NAMALWA (cell line): ENCODE data around the gene TRAPPC3L.
"Not testable (repeated sequence)": the region's sequence is repeated elsewhere in the genome, so short reads cannot be mapped to it uniquely, and the experiment has no call there.

Experiments
- DNase-seq: peaks from one replicate; pipeline ENCODE4 v3.0.0-alpha.2; 2015; ENCODE audit warnings: low spot score

Gene TRAPPC3L

DNA sequence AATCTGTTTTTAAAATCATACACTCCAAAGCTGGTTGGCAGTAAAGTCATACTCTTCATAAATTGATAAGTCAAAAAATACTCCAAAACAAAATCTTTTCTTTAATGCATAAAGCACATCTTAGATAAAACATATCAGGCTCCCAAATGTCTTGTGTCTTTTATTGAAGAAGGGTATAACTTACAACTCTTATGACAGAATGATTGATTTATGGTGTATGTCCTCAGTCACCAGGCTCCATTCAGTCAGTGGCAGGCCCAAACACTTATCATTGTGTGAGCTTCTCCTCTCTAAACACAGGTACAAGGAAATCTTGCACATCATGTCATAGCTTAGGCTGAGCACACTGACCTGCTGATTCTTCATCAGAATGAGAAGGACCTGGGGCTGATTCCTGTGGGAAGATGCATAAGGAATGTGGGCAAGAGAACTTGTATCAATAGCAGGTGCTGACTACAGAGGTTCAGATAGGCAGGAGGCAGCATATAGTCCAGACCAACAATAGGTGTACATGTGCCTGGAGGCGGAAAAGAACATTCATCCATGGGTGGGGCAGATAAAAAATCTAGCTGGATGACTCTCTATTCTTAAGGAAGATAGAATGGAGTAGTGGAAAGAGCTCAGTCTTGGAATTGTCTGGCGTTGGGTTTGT lies 32.1 kb downstream of the TRAPPC3L start:
- no peak for DNase-seq

DNA sequence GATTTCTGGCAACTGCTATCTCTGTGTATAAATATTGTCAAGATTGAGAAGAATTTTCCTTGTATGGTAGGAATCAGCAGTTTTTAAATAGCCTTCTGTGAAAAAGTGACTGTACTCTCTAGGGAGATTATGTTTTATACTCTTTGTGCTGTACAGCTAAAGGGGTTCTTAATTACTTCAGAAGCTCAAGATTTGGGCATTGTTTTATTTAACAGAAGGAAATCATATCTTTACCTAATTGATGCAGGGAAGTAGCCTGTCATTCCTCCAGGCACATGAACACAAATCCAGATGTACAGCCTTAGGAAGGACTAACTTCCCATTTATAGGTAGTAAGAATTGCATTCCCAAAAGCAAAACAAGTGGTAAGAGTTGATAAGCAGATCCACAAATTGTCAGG lies 32.8 kb downstream of the TRAPPC3L start:
- DNase-seq, result no peak

DNA sequence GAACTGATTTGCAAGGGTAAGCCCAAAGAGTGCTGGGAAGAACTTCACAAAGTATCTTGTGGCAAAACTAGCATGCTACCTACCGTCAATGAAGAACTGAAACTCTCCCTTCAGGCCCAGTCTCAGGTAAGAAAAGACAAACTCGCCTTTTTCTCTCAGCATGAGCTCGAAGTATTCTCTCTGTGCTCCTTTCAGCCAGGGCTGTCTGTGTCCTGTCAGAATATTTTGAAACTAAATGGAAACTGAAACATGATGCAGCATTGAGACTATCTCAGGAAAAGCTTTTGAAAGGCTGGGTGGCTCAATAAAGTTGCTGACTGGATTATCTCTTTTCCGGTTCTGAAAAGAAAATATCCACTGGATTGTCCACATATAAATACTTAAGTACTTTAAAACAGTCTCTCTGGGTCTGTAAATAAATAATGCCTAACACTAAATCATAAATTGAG lies 33.3 kb downstream of the TRAPPC3L start:
- DNase-seq, result no peak

DNA sequence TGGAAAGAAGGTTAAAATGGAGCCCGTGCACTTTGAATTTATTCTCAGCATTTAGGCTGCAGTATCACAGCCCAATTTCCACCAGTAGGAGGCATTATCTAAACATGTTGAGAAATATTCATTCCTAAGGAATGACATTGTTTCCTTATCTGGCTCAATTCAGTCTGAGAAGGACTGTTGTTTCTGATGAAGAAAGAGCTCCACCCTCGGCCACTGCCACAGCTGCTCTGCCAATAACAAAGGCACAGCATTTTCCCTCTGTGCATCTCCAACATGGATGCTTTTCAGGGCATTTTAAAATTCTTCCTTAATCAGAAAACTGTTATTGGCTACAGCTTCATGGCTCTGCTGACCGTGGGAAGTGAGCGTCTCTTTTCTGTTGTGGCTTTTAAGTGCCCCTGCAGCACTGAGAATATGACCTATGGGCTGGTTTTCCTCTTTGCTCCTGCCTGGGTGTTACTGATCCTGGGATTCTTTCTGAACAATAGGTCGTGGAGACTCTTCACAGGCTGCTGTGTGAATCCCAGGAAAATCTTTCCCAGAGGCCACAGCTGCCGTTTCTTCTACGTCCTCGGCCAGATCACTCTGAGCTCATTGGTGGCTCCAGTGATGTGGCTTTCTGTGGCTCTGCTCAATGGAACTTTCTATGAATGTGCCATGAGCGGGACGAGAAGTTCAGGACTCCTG lies 33.9 kb downstream of the TRAPPC3L start, which contains the start of gene CALHM5:
TSS of gene CALHM5 (plus strand) at position 216 of the 687 bp plus-strand sequence. CDS start at position 274, 58 bp downstream.
- no peak for DNase-seq

DNA sequence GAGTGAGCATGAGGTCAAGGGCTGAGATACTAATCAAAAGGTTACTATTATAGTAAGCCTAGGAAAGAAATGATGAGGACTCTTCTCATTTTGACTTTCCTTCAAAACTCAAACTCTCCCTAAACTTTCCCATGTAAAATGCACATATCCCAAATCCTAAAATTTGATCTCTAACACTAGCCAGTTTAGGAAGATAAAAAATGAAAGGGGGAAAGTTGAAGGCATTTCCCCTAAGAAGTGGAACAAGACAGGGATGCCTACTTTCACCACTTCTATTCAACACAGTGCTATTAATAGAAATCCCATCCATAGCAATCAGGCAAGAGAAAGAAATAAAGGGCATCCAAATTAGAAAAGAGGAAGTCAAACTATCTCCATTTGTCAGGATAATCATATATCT lies 37.0 kb downstream of the TRAPPC3L start:
- DNase-seq, result no peak

DNA sequence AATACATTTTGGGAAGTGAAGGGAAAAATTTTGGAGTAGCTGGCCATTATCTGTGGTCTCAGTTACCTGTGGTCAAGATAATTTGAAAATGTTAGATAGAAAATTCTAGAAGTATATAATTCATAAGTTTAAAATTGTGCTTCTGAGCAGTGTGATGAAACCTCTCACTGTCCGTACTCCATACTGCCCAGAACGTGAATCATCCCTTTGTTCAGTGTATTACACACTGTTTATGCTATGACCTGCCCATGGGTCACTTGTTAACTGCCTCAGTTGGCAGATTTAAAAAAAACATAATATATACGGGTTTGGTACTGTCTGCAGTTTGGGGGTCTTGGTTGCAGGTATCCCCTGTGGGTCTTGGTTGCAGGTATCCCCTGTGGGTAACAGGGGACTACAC lies 38.2 kb downstream of the TRAPPC3L start:
- no peak for DNase-seq

DNA sequence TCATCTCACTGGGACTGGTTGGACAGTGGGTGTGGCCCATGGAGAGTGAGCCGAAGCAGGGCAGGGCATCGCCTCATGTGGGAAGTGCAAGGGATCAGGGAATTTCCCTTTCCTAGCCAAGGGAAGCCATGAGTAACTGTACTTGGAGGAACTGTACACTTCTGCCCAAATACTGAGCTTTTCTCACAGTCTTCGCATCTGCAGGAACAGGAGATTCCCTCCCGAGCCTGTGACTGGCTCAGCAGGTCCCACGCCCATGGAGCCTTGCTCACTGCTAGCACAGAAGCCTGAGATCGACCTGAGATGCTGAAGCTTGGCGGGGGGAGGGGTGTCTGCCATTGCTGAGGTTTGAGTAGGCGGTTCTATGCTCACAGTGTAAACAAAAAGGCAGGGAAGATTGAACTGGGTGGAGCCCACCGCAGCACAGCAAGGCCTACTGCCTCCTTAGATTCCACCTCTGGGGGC lies 44.5 kb downstream of the TRAPPC3L start:
- DNase-seq, result no peak

DNA sequence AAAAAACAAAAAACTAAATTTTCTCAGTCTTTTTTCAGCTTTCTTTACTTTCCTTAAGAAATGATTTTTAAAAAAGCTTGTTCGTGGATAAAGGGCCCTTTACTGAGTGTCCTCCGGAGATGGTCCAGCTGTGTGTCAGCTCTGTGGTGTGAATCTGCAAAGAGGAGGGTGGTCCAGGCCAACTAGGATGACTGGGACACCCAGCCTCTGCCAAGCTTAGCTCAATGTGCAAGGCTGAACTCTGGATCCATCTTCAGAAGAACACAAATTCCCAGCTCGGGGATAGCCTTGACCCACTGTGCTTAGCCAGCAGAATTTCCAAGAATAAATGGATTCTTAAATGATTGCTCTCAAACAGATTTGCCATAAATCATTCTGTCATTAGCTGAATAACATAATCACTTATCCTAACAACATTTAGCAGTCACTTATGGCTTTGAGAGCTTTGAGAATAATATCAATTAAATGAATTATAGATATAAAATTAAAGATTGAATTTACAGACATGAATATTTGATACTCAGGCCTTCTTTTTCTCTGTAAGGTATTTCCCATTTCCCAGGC lies 48.3 kb downstream of the TRAPPC3L start:
- DNase-seq, result no peak

DNA sequence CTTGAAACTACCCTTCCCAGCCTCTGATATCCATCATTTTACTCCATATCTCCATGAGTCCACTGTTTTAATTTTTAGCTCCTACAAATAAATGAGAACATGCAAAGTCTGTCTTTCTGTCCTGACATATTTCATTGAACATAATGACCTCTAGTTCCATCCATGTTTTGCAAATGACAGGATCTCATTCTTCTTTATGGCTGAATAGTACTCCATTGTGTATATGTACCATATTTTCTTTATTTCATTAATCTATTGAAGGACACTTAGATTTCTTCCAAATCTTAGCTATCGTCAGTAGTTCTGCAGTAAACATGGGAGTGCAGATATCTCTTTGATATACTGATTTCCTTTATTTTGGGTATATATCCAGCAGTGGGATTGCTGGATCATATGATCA lies 50.3 kb downstream of the TRAPPC3L start:
- not testable (repeated sequence) for DNase-seq

DNA sequence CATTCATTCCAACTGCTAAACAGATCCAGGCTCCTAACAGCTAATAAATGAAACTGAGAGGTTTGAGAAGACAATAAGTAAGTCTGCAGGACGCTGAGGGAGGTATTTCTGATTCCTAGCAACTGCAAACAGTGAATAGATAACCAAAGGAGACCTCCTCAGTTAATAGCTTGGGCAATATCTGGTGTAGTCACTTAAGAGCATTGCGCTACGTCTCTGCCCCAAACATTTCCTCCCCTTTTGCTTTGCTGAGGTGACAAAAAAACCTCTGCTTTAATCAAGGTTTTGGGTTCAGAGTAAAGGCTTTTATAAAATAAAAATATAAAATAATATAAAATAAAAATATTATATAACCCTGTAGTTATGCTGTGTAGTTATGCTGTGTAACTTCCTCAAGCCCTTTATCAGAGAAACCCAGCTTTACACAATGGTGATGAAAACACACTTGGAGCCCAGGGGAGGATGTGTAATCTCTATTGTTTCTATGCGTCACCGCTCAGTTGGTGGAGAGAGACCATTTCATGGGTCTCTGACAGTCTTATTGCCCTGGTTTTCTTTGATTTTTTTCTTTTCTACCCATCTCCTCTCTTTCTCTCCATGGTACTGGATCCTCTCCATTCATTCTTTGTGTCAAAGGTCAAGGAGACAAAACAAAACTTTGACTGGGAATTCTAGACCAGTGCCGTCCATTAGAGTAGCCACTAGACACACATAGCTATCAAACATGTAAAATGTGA lies 53.0 kb downstream of the TRAPPC3L start:
- DNase-seq, result no peak

DNA sequence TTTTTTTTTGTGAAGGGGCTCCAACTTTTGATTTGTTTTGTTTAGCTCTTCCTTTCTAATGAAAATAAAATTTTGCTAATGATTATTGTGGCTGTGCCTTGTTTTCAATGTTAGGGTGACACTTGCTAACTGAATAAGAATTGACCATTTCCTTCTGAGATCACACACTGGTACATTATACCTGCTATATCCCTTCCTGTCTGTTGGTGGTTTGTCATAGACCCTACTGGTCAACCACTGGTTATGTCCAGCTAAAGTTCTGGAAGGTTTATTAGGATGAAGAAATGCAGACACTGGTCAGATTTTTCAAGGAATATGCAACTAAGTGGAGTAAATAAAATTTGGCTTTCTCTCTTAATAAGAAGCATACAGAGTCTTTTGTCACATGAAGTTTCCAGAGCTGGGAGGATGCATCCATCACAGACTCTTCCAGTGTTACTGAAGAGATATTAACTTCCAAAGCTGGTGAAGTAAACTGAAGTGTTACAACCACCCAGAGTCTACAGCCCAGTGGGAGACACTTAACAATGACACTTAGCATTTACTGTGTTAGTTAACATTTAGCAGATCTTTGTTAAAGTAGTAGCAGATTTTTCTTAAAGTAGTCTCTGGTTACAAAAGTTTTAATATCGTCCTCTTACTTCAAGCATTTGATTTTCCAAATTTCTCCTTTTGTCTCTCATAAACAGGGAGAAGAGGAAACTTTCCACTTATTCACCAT lies 53.7 kb downstream of the TRAPPC3L start:
- DNase-seq, result no peak

DNA sequence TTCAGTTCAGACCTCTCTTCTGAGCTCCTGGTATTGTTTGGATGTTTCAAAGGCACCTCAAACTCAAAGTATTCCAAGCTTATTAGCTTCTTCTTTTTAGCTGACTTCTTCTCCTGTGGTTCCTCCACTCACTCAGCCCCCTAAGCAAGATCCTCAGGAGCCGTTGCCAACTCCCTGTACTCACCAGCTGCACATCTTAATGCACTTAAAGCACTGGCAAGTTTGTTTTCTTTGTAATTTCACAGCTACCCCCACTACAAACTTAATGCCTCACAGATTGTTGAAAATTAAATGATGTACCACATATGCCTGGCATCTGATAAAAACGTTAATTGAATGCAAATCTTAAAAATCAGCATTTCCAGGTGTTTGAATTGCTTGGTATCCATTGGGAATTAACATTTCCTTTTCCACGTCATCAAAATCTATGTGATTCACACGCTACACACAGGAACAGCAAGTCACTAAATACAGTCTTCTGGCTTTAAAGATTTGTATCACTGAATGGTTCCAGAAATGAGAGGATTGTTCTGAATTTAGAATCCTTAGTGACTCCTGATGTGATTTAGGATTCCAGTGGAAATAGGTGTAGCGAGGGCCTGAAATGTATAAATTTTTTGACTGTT lies 59.8 kb downstream of the TRAPPC3L start:
- DNase-seq, result no peak

DNA sequence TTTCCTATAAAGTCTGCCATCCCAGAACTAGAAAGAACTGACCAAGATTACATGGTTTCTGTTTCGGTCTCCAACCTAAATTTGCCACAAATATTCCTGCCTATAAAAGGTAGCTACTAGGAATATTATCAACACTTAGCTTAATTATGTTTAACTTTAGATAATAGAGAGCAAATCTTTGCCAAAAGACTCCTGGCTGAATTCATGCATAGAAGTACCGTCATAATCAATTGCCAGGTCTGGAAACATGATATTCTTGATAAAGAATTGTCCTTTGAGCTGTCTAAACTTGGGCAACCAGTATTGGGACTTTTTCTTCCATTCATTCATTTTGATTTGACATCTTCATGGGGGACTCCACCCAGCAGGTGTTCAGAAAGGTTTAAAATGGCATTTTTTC lies 61.9 kb downstream of the TRAPPC3L start:
- no peak for DNase-seq

DNA sequence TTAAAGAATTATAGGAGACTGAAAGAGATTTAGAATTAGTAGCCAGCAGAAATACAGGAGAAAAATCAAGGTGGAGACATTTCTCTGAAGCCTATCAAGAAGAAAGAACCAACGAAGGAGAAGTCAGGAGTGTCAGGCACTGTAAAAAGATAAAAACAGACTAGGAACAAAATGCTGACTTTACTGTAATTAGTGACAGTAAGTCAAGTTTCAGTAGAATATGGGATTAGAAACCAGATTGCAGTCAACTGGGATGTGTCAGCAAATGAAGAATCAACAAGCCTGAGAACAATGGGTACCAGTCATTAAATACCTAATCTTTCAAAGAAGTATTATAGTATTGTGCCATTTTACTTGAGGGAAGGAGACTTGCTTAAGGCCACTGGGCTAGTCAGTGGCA lies 62.7 kb downstream of the TRAPPC3L start:
- no peak for DNase-seq

DNA sequence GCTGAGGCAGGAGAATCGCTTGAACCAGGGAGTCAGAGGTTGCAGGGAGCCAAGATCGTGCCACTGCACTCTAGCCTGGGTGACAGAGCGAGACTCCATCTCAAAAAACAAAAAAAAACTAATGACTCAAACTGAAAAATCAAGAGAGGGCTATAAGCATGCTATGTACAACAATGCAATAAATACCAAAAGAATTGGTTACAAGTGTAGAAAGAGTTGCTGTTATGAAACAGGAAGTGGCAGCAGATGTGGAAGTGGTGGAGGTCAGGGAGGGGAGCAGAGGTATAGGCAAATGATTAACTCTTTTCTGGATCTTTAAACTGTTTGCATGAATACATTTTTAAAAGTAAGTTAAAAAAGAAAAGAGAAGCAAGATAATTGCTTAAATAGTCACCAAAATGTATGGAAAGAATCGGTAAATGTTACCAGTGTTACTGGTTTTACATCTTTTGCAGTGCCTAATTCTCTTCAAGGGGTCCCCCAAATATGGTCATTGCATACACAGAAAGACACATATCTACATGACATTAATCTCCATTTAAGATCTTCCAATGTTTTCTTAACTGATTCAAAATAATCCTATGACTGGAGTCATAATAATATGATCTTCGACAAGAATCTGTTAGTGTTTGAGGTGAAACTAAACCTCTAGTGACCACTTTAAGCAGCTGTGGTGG lies 69.3 kb downstream of the TRAPPC3L start:
- peak; percentile 64 for DNase-seq

DNA sequence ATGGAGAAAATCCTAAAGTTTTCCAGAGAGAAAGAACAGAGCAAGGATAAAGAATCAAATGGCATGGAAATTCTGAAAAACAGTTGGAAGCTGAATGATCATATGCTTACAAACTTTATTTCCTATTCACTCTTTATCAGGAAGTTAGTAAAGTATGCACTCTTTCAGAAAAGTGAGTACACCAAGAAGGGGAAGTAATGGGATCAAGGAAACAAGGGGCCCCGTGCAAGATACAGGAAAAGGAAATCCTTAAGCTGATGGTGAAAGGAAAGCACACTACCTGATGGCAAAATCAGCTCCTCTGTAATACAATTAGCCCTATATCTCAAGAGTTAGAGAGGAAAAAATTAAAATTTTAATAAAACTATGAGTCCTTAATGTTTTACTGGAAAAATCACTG lies 70.3 kb downstream of the TRAPPC3L start:
- DNase-seq, result no peak

DNA sequence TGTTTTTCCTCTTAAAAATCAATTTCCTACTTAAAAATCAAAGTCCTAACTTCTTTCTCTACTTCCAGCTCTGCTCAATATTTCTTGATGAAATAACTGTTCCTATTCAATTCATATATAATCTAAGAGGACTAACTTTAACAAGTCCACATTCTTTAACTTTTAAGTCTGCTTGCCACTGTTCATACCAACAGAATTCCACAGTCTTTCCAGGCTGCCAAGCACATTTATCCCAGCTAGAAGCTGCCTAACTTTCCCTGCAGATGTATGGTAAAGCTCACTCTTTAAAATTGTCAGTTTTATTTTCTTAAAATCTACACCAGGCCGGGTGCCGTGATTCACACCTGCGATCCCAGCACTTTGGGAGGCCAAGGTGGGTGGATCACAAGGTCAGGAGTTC lies 72.8 kb downstream of the TRAPPC3L start:
- no peak for DNase-seq

DNA sequence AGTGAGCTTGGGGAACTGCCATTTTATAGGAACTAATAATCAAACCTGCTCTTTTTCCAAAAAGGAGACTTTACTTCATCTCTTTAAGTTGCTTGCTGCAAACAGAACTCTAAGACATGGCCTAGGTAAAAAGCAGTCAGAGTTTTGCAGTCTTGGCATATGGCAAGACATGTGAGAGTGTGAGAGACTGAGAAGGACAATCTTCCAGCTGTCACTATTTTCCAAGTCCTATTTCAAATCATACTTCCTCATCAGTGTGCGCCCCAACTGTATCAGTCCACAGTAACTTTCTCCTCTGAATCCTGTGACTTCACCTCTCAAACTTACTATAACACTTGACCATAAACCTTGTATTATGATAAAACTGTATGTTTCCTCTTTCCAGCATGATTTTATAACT lies 74.0 kb downstream of the TRAPPC3L start:
- DNase-seq, result no peak

DNA sequence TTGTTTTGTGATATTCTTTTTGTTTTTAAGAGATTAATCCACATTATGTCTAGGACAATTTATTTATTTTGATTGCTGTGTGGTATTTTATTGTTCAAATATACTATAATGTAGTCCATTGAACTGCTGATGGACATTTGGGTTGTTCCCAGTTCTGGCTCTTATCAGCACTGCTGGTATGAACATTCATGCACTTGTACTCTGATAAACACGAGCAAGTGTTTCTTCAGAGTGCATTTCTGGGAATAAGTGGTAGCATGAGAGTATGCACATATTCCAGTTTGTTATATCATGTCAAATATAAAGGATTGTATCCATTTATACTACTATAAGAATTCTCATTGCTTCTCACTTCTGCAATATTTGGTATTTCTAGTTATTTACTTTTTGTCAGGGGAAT lies 77.2 kb downstream of the TRAPPC3L start:
- no peak for DNase-seq

DNA sequence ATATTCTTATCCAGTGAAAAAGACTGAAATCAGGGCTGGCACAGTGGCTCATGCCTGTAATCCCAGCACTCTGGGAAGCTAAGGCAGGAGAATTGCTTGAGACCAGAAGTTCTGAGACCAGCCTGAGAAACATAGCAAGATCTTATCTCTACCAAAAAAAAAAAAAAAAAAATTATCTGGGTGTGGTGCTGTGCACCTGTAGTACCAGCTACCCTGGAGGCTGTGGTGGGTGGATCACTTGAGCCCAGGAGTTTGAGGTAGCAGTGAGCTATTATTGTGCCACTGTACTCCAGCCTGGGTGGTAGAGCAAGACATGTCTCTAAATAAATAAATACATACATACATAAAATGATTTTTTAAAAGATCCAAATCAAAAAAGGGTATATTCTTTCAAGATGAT lies 78.0 kb downstream of the TRAPPC3L start:
- no peak for DNase-seq

DNA sequence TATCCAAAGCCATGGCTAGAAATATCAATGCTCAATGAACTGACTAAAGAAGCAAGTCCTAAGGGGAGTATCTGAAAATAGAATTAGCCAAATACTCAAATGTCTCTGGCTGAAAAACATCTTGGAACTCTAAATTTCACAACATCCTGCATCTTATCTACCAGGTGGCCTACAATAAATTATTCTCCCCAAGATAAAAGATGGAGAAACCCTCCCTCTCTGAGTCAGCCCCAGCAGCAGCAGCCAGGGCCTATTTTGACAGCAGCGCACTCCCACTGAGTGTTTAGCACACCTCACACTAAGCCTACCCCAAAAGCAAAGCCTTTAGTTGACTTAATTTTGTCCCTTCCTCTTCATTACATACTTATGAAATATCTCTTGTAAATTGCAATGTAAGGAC lies 78.4 kb downstream of the TRAPPC3L start:
- DNase-seq, result no peak
